CD14-positive monocyte (primary cell): ENCODE data around the gene RIT1. TPM values are rescaled to one million over a fixed set of nuclear protein-coding genes. Genes with fewer than 3 reads are reported as not detected.

Source experiments
- DNase-seq, 3 donors: peaks; one replicate each; pipeline ENCODE4 v3.0.0-alpha.2; 2011 to 2022
- H2AFZ ChIP-seq: 2 replicates; pipeline ENCODE4 v1.6.0; 2012; ENCODE audit warnings: mild to moderate bottlenecking, low read depth, low read length, inconsistent platforms; ENCODE audit not compliant: insufficient read depth, poor library complexity, severe bottlenecking
- H3K27ac ChIP-seq, 2 donors: 1 replicate in 1 of 2; 2 replicates in 1 of 2; pipeline ENCODE4 v1.5.1; 2012 to 2013; ENCODE audit warnings: low read length in 2 of 2, control low read depth in 1 of 2, inconsistent platforms in 1 of 2, low read depth in 1 of 2, mild to moderate bottlenecking in 1 of 2
- H3K27me3 ChIP-seq, 2 donors: one replicate each; pipeline versions ENCODE4 v1.6.0 to v1.6.1; 2011 to 2013; ENCODE audit warnings: low read length in 2 of 2; ENCODE audit not compliant: control insufficient read depth in 2 of 2, insufficient read depth in 2 of 2
- H3K36me3 ChIP-seq, 2 donors: replicated peaks in 1 of 2; 1 replicate in 1 of 2; 2 replicates in 1 of 2; pipeline versions ENCODE4 v1.5.1 to v1.6.1; 2012 to 2013; ENCODE audit warnings: low read length in 2 of 2, control low read depth in 1 of 2, inconsistent platforms in 1 of 2, mild to moderate bottlenecking in 1 of 2; ENCODE audit not compliant: insufficient read depth in 2 of 2, control insufficient read depth in 1 of 2
- H3K4me1 ChIP-seq, 2 donors: 1 replicate in 1 of 2; 2 replicates in 1 of 2; pipeline versions ENCODE4 v1.5.1 to v1.6.1; 2012 to 2013; ENCODE audit warnings: low read length in 2 of 2, control low read depth in 1 of 2, inconsistent platforms in 1 of 2, mild to moderate bottlenecking in 1 of 2, moderate library complexity in 1 of 2; ENCODE audit not compliant: insufficient read depth in 2 of 2, control insufficient read depth in 1 of 2
- H3K4me2 ChIP-seq: replicated peaks from 2 replicates; pipeline ENCODE3; 2012; ENCODE audit warnings: low read length, moderate library complexity, mild to moderate bottlenecking; ENCODE audit not compliant: poor library complexity, severe bottlenecking; ENCODE audit errors: extremely low read depth
- H3K4me3 ChIP-seq, 3 experiments: fragments of 200-600 bp in 1 of 3; sonication (generic) in 1 of 3; replicated peaks in 1 of 3; 1 replicate in 2 of 3; 2 replicates in 1 of 3; pipeline ENCODE4 v1.5.1; 2011 to 2013; ENCODE audit warnings: low read length in 3 of 3, mild to moderate bottlenecking in 3 of 3, control low read depth in 2 of 3, low read depth in 2 of 3, inconsistent platforms in 1 of 3, moderate library complexity in 1 of 3
- H3K79me2 ChIP-seq: 2 replicates; pipeline ENCODE4 v1.6.0; 2012; ENCODE audit warnings: mild to moderate bottlenecking, control low read depth, inconsistent platforms, low read length, moderate library complexity; ENCODE audit not compliant: insufficient read depth
- H3K9ac ChIP-seq: 2 replicates; pipeline ENCODE4 v1.6.0; 2017; ENCODE audit warnings: low read length, mild to moderate bottlenecking; ENCODE audit not compliant: insufficient read depth, poor library complexity, severe bottlenecking
- H3K9me3 ChIP-seq, 2 donors: replicated peaks in 1 of 2; 1 replicate in 1 of 2; 2 replicates in 1 of 2; pipeline versions ENCODE4 v1.5.1 to v1.6.1; 2012 to 2013; ENCODE audit warnings: low read length in 2 of 2, control low read depth in 1 of 2; ENCODE audit not compliant: control insufficient read depth in 1 of 2, insufficient read depth in 1 of 2
- H4K20me1 ChIP-seq: 2 replicates; pipeline ENCODE4 v1.6.0; 2012; ENCODE audit warnings: mild to moderate bottlenecking, low read length, control low read depth, moderate library complexity; ENCODE audit not compliant: insufficient read depth
- H3K27ac Mint-ChIP-seq, 7 donors: one replicate each; pipeline ENCODE4 v1.8.0; 2020; ENCODE audit warnings: mild to moderate bottlenecking in 7 of 7, mixed read lengths in 7 of 7, moderate library complexity in 6 of 7, inconsistent platforms in 2 of 7
- H3K27me3 Mint-ChIP-seq, 3 donors: one replicate each; pipeline ENCODE4 v1.8.0; 2021 to 2022; ENCODE audit warnings: low read depth in 3 of 3, mild to moderate bottlenecking in 3 of 3, mixed read lengths in 3 of 3, moderate library complexity in 3 of 3, inconsistent platforms in 1 of 3
- H3K36me3 Mint-ChIP-seq, 2 donors: one replicate each; pipeline ENCODE4 v1.8.0; 2020; ENCODE audit warnings: mixed read lengths in 2 of 2, inconsistent platforms in 1 of 2, mild to moderate bottlenecking in 1 of 2
- H3K4me1 Mint-ChIP-seq: one replicate; pipeline ENCODE4 v1.8.0; 2020; ENCODE audit warnings: mild to moderate bottlenecking, mixed read lengths
- H3K4me3 Mint-ChIP-seq, 2 donors: one replicate each; pipeline ENCODE4 v1.8.0; 2020; ENCODE audit warnings: mild to moderate bottlenecking in 2 of 2, mixed read lengths in 2 of 2, moderate library complexity in 1 of 2
- H3K9me3 Mint-ChIP-seq, 7 donors: one replicate each; pipeline ENCODE4 v1.8.0; 2020 to 2022; ENCODE audit warnings: mixed read lengths in 7 of 7, mild to moderate bottlenecking in 6 of 7, moderate library complexity in 6 of 7, inconsistent platforms in 2 of 7
- CTCF ChIP-seq: fragments of 200-600 bp; IDR thresholded peaks from one replicate; pipeline ENCODE4 v1.8.0; 2022; ENCODE audit warnings: antibody characterized with exemption, mild to moderate bottlenecking
- WGBS: methylation state at CpG from one replicate; pipeline ENCODE4 v1.1.5; 2013; ENCODE audit warnings: missing lambda C conversion rate; ENCODE audit not compliant: insufficient coverage; 5-methylcytosine and 5-hydroxymethylcytosine counted together
- intact Hi-C, 2 donors: fragments of 100-400 bp; cut with micrococcal nuclease; formaldehyde crosslinking; loops; one replicate each; pipeline versions ENCODE4 v1.15.0 to v1.15.1; 2023
- polyA plus RNA-seq, 3 donors: library from polyadenylated mRNA; depleted of rRNA in 1 of 3; unstranded in 2 of 3; stranded (reverse) in 1 of 3; fragments of 300-500 nt in 2 of 3; fragments of >200 nt in 1 of 3; fragmentation: Illumina TruSeq in 2 of 3; gene quantifications; 1 replicate in 2 of 3; 2 replicates in 1 of 3; pipeline ENCODE4 v1.2.3, GENCODE V29; 2012 to 2021

Gene RIT1
- polyA plus RNA-seq, 3 donors = 57.2 to 76.8 (median 69.6) TPM

GRCh38 chr1:155944444-155944799 lies 33.3 kb upstream of the RIT1 start:
- Mint-ChIP-seq H3K36me3 (peaks cover 43 to 59% of the 10 kb centered on the region in 2 donors), H3K4me3 (peak overlapping the region; percentile 27 to 59)
- 0% methylated on average over 2 of the region's 6 CpGs for WGBS

GRCh38 chr1:155942578-155943141 lies 31.5 kb upstream of the RIT1 start:
- peaks cover 0 to 2% (median 0%) of the 10 kb centered on the region in 3 donors for H3K27me3 Mint-ChIP-seq
- peaks cover 30 to 42% of the 10 kb centered on the region in 2 donors for H3K36me3 Mint-ChIP-seq
- H3K4me1 ChIP-seq = peaks cover 85 to 87% of the 10 kb centered on the region in 2 donors
- DNase-seq = no peak
- no peak overlapping the region for H3K9ac ChIP-seq
- peaks cover 11 to 12% of the 10 kb centered on the region in 2 donors for H3K36me3 ChIP-seq
- 99% methylated on average over 9 of the region's 11 CpGs for WGBS
- H3K4me3 ChIP-seq = peak overlapping the region in 1 of 3 experiments; percentile 45
- no peaks in the 10 kb centered on the region for H3K27me3 ChIP-seq
- no peak for TF ChIP-seq CTCF
- peak overlapping the region; percentile 35 to 45 for H3K4me3 Mint-ChIP-seq
- no peaks in the 10 kb centered on the region for H3K9me3 ChIP-seq
- H3K4me2 ChIP-seq = peak overlapping the region; percentile 59
- peaks cover 0 to 3% (median 0%) of the 10 kb centered on the region in 7 donors for H3K9me3 Mint-ChIP-seq
- H3K79me2 ChIP-seq = peaks cover 17% of the 10 kb centered on the region
- H2AFZ ChIP-seq = no peak overlapping the region
- H3K27ac Mint-ChIP-seq = peak overlapping the region in 5 of 7 donors; percentile 33 to 90 (median 74)
- peaks cover 86% of the 10 kb centered on the region for H3K4me1 Mint-ChIP-seq
- H3K27ac ChIP-seq = peak overlapping the region in 1 of 2 donors; percentile 4
- intact Hi-C loops = loop anchor here in 1 of 2 donors (2.0 kb wide), 1 partner anchor 46 kb away; no protein-coding TSS in a partner anchor
- peaks cover 9% of the 10 kb centered on the region for H4K20me1 ChIP-seq

More at GRCh38 chr1:155944444-155944799, 33.3 kb upstream of the RIT1 start:
- peak overlapping the region in 1 of 3 experiments; percentile 59 for H3K4me3 ChIP-seq
- H3K4me1 ChIP-seq = peaks cover 89 to 93% of the 10 kb centered on the region in 2 donors
- H3K27ac ChIP-seq = peak overlapping the region; percentile 75 to 81
- no peaks in the 10 kb centered on the region for H3K27me3 ChIP-seq
- no peak overlapping the region for H3K9ac ChIP-seq
- peak in 2 of 3 donors; percentile 62 to 66 for DNase-seq
- TF ChIP-seq CTCF = no peak
- H3K9me3 ChIP-seq = no peaks in the 10 kb centered on the region
- peaks cover 0 to 2% (median 0%) of the 10 kb centered on the region in 3 donors for H3K27me3 Mint-ChIP-seq
- intact Hi-C loops = no loop called here
- H3K79me2 ChIP-seq = peaks cover 24% of the 10 kb centered on the region
- H3K4me2 ChIP-seq = peak overlapping the region; percentile 67
- H3K27ac Mint-ChIP-seq = peak overlapping the region; percentile 85 to 97 (median 92)
- H3K4me1 Mint-ChIP-seq = peaks cover 85% of the 10 kb centered on the region
- peaks cover 16% of the 10 kb centered on the region for H4K20me1 ChIP-seq
- peaks cover 0 to 3% (median 0%) of the 10 kb centered on the region in 7 donors for H3K9me3 Mint-ChIP-seq
- no peak overlapping the region for H2AFZ ChIP-seq
- H3K36me3 ChIP-seq = peaks cover 27 to 28% of the 10 kb centered on the region in 2 donors
